HG03575 (cell line): ENCODE results near the gene TMEM59L.
"Not testable (repeated sequence)": the region's sequence is repeated elsewhere in the genome, so short reads cannot be mapped to it uniquely, and the experiment has no call there.

ENCODE experiments used
- ATAC-seq: cut with Tn5 transposase; IDR thresholded peaks from one replicate; pipeline ENCODE4 v1.9.1; 2021; ENCODE audit not compliant: unreplicated experiment, insufficient number of reproducible peaks, low FRiP score; ENCODE audit errors: extremely low read depth

The TMEM59L gene

GRCh38 chr19:18612772-18613588 lies at the start of gene TMEM59L:
TSS of gene TMEM59L (plus strand) at chr19:18612870. CDS start at chr19:18612959, 89 bp downstream.
- no peak for ATAC-seq

GRCh38 chr19:18566953-18567352 lies 45.7 kb upstream of the TMEM59L start:
- ATAC-seq: no peak

GRCh38 chr19:18568367-18568766 lies 44.3 kb upstream of the TMEM59L start:
- no peak for ATAC-seq

GRCh38 chr19:18571564-18572344 lies 40.9 kb upstream of the TMEM59L start, which contains the start of gene UBA52:
TSS of gene UBA52 (plus strand) at chr19:18571857. CDS start at chr19:18573301, 1,444 bp downstream.
- no peak for ATAC-seq

GRCh38 chr19:18574691-18575291 lies 37.9 kb upstream of the TMEM59L start:
- ATAC-seq: no peak

- ATAC-seq: no peak
Measured at GRCh38 chr19:18576383-18576782, 36.3 kb upstream of the TMEM59L start.

GRCh38 chr19:18577365-18577914 lies 35.2 kb upstream of the TMEM59L start:
- no peak for ATAC-seq

GRCh38 chr19:18580311-18580710 lies 32.4 kb upstream of the TMEM59L start:
- no peak for ATAC-seq

- ATAC-seq: no peak
Measured at GRCh38 chr19:18586306-18586705, 26.4 kb upstream of the TMEM59L start.

GRCh38 chr19:18587561-18587960 lies 25.1 kb upstream of the TMEM59L start:
- ATAC-seq: no peak

- no peak for ATAC-seq
Measured at GRCh38 chr19:18587962-18588610, 24.6 kb upstream of the TMEM59L start.

GRCh38 chr19:18588611-18589379 lies 23.9 kb upstream of the TMEM59L start, which contains the start of gene REX1BD:
TSS of gene REX1BD (plus strand) at chr19:18588798. CDS start at chr19:18588802, 4 bp downstream.
- no peak for ATAC-seq

- ATAC-seq: no peak
Measured at GRCh38 chr19:18589380-18590272, 23.0 kb upstream of the TMEM59L start.

- ATAC-seq: no peak
Measured at GRCh38 chr19:18590273-18591272, 22.1 kb upstream of the TMEM59L start.

GRCh38 chr19:18591735-18592385 lies 20.8 kb upstream of the TMEM59L start:
- no peak for ATAC-seq

GRCh38 chr19:18592732-18593131 lies 19.9 kb upstream of the TMEM59L start:
- ATAC-seq: not testable (repeated sequence)
